Suprapubic skin (tissue), 4 donors: Measurements from ENCODE around the gene HAUS5.

Experiments used
- CTCF ChIP-seq, 2 donors: fragments of 200-600 bp in 1 of 2; fragments of 450-650 bp in 1 of 2; sonication (generic) in 1 of 2; IDR thresholded peaks; one replicate each; pipeline ENCODE4 v1.5.1; 2016 to 2019; ENCODE audit warnings: antibody characterized with exemption in 2 of 2, mild to moderate bottlenecking in 1 of 2, moderate library complexity in 1 of 2
- EP300 ChIP-seq: sonication (generic); formaldehyde crosslinking; IDR thresholded peaks from one replicate; pipeline ENCODE4 v1.6.1; 2017; ENCODE audit warnings: antibody characterized with exemption
- POLR2A ChIP-seq, 2 donors: fragments of 450-650 bp; IDR thresholded peaks; one replicate each; pipeline ENCODE4 v1.6.1; 2017; ENCODE audit warnings: antibody characterized with exemption in 2 of 2, mild to moderate bottlenecking in 2 of 2, moderate library complexity in 2 of 2
- POLR2AphosphoS5 ChIP-seq, 3 donors: sonication (generic); formaldehyde crosslinking; IDR thresholded peaks; one replicate each; pipeline ENCODE4 v1.6.1; 2017; ENCODE audit warnings: antibody characterized with exemption in 3 of 3

GRCh38 chr19:35585848-35586247 is 26.7 kb upstream of the HAUS5 start, which contains the start of gene PMIS2:
- TF ChIP-seq POLR2AphosphoS5 (IDR thresholded peaks at IDR 0.05), result no peak
- no peak for TF ChIP-seq CTCF (IDR thresholded peaks at IDR 0.05)
- no peak for TF ChIP-seq EP300
- TF ChIP-seq POLR2A (IDR thresholded peaks at IDR 0.05), result no peak
